ENCODE data around the gene ACP2.

Gene ACP2

DNA sequence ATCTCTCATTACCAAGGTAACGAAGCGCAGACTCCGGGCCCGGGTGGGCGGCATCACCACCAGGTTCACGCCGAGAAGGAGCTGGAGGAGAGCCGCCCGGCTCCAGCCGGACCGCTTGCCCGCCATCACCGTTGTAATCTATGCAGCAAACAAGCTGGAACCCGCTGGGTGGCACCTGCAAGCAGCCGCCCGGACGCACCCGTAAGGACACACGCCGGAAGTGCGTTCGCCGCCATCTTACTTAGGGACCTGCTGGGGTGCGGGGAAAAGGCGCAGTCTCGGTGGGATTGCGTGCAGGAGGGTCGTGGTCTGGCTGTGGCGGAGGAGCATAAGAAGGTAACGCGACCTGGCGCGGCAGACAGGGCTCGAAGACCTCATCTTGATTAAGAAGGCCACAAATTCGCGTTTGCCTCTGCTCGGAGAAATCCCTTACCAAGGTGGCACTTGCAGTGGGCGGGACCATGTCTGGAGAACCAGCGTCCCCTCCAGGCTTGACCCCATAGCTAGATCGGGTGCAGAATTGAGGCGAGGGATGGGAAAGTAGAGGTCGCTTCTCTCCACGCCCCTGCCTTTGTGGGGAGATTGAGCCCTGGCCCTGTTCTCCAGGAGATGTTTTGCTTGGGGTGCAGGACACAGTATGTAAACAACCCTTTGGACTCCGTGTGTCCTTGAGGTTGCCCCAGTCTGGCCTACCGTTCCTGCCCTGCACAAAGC lies at the start of gene ACP2:
Gene ACP2 (minus strand): TSS at position 151 of the 714 bp plus-strand sequence. CDS start 25 bp downstream, at position 126.
- no peak for FAIRE-seq

DNA sequence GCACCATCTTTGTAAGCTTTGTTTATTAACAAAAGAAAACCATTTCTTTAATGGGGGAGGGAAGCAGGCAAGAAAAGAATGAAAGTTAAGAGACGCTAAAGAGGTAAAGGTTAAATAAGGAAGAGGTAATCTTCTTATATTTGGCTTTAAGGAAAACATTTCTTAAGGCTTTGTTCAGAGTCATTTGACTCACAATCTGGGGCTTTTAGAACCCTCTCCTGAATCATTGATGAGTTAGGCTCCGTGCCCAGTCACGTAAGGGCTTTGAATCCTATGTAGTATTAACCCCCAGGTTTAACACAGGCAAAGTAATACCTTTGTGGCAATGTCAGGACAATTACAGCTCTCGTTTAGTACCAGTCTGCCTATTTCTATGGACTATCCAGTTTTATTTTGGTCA lies 47.4 kb upstream of the ACP2 start:
- no peak for FAIRE-seq

DNA sequence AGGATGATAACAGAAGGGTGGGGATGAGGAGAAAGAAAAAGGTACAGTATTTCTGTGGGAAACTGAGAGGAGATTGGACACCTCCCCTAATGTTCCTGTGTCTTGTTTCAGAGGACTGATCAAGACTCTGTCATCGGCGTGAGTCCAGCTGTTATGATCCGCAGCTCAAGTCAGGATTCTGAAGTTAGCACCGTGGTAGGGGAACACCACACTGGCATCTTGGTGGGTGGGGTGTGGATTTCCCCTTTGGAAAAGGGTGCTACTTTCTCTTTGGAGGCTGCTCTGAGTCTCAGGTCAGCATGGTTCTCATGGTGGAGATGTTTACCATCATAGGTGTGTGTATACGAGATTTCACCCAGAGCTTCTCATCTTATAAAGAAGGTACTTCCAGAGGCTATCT lies 46.8 kb upstream of the ACP2 start:
- FAIRE-seq = no peak

- no peak for FAIRE-seq
These were observed 41.2 kb upstream of the ACP2 start for GRCh38 chr11:47289856-47290255.

- FAIRE-seq = no peak
These were observed 39.5 kb upstream of the ACP2 start for GRCh38 chr11:47288066-47288465.

DNA sequence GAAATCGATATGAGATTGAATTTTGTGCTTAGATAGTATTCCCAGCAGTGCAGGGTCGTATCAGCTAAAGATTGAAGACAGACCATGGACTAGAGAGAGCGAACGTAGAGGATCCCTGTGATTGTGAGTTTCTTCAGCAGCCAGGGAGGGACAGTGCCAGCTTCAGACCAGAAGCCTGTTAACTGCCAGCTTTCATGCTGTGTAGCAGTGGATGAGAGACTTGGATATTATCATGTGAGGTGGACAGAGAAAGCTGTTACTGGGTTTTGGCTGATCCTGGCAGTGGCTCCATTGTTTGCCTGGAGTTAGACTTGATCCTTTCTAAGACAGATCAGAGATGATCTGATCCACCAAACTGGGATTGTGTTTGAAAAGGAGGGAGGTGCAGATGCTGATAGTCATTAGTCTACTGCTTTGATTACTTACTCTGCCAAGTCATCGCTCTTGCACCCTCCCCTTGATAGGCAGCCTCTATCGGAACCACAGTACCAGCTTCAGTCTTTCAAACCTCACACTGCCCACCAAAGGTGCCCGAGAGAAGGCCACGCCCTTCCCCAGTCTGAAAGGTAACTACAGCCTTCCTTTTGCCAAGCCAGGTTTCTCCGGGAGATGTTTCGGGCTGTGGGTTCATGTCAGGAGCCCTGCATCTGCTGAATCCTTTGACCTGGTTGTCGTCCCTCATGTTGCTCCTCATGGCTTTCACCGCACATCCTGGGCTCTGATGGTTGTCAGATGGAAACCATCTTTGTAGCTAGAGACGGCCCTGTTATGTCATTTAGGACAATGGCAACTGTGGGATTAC lies 37.6 kb upstream of the ACP2 start:
- FAIRE-seq = no peak

DNA sequence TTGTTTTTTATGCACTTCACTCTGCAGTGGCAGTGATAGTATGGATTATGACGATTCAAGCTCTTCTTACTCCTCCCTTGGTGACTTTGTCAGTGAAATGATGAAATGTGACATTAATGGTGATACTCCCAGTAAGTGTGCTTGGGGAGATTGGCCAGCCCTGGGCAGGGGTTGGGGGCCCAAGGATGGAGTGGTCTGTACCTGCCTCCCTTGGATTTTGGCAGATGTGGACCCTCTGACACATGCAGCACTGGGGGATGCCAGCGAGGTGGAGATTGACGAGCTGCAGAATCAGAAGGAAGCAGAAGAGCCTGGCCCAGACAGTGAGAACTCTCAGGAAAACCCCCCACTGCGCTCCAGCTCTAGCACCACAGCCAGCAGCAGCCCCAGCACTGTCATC lies 35.5 kb upstream of the ACP2 start:
- FAIRE-seq = no peak

GRCh38 chr11:47282462-47282861 lies 33.8 kb upstream of the ACP2 start:
- no peak for FAIRE-seq

GRCh38 chr11:47280860-47281259 lies 32.2 kb upstream of the ACP2 start:
- no peak for FAIRE-seq

DNA sequence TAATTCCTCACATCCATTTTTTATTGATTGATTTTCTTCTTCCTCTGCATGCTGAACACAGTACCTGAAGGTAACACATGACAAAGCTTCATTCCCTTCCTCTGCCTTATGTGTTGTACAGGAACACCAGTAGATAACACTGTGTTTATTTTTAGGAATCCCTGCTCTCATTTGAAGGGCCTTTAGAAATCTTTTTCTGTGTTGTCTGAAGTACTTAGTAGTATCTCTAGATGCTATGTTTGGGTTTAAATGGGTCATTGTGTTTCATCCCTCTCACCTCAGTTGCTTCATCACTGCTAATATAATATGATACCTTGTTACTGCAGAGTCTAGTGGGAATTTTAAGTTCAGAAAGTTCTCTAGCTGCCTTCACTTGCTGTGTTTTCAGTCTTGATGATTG lies 31.5 kb upstream of the ACP2 start:
- no peak for FAIRE-seq

- FAIRE-seq = no peak
These were observed 30.2 kb upstream of the ACP2 start for GRCh38 chr11:47278769-47279168.

- FAIRE-seq = no peak
These were observed 29.4 kb upstream of the ACP2 start for GRCh38 chr11:47278058-47278457.

DNA sequence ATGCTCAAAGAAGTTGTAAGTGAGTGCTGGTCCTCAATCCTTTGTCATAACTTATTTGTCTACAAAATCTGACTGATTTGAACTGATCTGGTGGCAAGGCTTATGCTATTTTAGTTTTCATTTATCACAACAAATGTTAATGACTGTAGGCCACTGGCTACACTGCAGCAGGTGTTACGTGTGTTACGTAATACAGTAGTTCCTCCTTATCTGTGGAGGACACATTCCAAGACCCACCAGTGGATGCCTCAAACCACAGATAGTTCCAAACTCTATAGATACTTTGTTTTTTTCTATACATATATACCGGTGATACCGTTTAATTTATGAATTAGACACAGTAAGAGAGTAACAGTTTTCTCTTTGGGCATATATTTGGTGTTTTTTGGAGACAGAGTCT lies 28.3 kb upstream of the ACP2 start:
- FAIRE-seq = no peak

- no peak for FAIRE-seq
These were observed 26.1 kb upstream of the ACP2 start for GRCh38 chr11:47274495-47275235.

- no peak for FAIRE-seq
These were observed 24.1 kb upstream of the ACP2 start for GRCh38 chr11:47272706-47273105.

DNA sequence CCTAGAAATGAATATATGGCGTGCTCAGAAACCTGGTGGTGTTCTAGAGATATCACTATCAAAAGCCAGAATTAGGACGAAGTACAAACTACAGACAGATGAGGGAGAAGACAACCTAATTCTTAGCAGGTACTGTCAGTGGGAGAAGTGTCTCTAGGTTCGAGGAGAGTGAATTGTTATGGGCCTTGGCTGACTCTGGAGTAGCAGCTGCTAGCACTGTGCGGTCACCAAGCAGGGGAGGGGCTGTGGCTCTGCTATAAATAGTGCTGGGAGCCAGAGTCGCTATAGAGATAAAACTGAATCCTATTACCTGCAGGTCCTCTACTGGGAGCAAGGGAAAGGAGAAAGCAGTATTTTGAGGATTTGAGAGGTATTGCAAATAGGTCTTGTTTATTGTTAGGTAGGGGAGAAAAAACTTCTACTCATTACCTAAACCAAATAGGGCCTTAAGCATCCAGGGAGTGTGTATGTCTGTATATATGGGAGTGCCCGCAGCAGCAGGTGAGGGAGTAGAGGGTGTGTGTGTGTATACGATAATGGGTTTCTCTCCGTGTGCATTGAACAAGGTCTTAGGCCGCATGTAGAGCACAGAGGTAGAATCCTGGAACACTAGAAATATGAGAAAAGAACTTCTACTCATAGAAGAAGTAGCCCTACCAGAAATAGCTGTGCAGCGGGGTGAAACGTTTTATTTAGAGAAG lies 23.5 kb upstream of the ACP2 start:
- FAIRE-seq = no peak

DNA sequence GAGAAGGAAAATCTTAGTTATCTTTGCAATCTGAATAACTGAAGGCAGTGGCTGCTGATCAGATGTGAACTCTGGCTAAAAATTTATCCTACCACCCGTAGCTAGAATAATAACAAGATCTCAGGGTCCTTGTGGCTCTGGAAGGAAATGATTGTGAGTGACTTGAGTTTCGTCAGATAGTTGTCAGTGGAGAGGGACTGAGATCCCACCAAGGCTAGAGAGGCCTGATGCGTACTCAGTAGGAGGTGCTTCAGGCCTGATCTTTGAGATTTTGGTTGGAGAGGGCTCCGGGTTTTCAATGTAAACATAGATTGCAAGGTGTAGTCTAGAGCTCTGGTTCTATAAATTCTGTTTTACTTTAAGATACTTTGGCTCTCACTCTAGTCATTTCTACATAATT lies 22.7 kb upstream of the ACP2 start:
- no peak for FAIRE-seq

- no peak for FAIRE-seq
These were observed 22.0 kb upstream of the ACP2 start for GRCh38 chr11:47270331-47271271.

- no peak for FAIRE-seq
These were observed 21.3 kb upstream of the ACP2 start, which contains the start of gene MADD for GRCh38 chr11:47269829-47270305. Gene MADD (plus strand): TSS chr11:47270133.

GRCh38 chr11:47269002-47269828 lies 20.6 kb upstream of the ACP2 start:
- no peak for FAIRE-seq

Measured in colon (tissue), 2 donors.